GM21515 (cell line): ENCODE results near the gene MAP2.

Experiments used
- ATAC-seq: cut with Tn5 transposase; IDR thresholded peaks from one replicate; pipeline ENCODE4 v1.9.1; 2021; ENCODE audit not compliant: unreplicated experiment

The MAP2 gene

GRCh38 chr2:209690029-209690754, 266.3 kb downstream of the MAP2 start:
- ATAC-seq = no peak

GRCh38 chr2:209694748-209695147, 270.9 kb downstream of the MAP2 start:
- no peak for ATAC-seq

DNA sequence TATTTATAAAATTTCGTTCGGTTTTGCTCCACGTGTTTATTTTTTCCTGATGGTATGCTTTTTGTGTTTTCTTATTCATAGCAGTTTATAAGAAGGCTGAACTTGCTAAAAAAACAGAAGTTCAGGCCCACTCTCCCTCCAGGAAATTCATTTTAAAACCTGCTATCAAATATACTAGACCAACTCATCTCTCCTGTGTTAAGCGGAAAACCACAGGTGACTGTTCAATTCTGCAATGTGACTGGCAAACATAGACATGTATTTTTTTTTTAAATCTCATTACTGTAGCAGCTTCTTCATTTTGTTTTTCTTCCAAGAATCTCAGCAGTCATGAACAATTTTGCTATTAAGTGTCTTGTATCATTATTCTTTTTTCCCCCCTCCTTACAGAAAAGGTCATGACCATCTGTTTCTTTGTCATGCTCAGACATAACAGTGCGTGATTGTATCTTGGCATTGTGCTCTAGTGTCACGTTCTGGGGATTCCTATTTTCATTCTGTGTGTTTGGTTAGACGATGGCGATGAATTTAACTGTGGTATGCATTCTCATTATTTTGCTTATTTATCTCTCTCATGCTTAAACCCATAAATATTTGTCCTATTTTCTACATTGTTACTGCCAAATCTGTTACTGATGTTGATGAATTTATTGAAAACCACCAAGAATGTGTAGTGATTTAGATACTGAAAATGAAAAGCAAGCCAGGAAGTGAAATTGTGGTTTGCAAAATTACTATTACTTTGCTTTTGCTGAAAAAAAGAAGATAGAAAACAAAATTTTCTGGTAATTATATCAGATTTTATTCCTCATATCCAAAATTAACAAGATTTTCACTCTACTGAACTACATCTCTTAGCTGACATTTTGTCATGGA, 273.2 kb downstream of the MAP2 start:
- peak; percentile 70 for ATAC-seq

DNA sequence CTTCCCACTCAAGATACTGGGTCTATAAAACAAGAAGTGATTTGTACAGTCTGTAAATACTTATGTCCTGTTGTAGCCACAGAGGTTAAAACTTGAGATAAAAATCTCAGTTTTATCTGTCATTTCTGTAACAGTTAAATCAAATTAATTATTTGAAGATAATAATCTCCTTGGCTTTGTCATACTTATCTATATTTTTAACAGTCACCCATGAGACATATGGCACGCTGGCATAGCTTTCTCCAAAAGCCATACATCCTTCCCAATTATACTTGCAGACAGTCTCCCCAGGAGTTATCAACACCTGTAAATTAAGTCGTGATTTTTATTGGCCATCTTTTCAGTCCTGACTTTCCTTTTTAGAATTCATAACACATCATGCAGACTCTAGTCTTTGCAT, 278.9 kb downstream of the MAP2 start:
- no peak for ATAC-seq

- no peak for ATAC-seq
Observed at GRCh38 chr2:209713219-209713618, 289.4 kb downstream of the MAP2 start.

- no peak for ATAC-seq
Observed at GRCh38 chr2:209719034-209719433, 295.2 kb downstream of the MAP2 start.

GRCh38 chr2:209721497-209721896, 297.6 kb downstream of the MAP2 start:
- ATAC-seq = no peak

DNA sequence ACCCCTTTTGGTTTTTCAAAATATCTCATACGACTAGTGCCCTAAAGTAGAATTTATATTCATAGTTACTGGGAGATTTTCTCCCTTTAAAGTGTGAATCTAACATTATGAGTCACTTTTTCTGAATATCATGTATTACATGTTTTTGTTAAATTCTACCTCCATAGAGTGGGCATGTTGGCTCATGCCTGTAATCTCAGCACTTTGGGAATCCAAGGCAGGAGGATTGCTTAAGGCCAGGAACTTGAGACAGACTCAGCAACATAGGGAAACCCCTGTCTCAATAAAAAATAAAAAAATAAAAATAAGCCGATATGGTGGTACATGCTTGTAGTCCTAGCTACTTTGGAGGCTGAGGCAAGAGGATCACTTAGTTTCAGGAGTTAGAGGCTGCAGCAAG, 302.5 kb downstream of the MAP2 start:
- ATAC-seq = no peak

DNA sequence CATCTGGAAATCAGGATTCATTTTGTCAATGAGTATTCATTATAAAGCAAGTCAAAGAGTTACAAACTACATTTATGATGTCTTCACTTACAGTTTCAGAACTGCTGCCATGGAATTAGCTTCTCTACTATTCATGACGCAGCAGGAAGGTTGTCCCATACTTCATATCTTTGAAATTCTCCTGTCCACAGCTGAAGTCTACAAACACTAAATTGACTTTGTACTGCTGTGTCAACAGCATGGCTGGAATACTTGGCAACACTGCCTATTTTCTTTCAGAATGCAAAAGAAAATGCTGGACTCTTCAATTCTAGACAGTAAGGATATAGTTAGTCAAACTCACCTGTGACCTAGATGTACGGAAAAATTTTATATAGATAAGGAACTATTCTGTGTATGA, 303.2 kb downstream of the MAP2 start:
- no peak for ATAC-seq

DNA sequence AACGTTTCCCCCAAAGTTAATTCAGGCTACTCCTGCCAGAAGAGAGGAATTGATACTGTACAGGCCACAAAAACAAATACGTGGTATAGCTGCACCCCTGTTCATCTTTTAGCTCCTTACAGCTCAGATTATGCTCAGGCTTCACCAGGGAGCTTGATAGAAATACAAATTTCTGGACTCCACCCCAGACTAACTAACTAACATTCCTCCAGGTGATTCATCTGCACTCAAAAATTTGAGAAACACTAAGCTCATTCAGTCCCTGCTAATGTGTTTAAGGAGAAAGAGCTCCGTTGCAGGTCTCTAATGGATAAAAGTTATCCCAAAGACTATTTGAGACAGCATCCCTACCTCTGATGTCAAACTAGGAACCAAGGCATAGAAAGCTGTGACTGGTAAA, 311.0 kb downstream of the MAP2 start:
- no peak for ATAC-seq

DNA sequence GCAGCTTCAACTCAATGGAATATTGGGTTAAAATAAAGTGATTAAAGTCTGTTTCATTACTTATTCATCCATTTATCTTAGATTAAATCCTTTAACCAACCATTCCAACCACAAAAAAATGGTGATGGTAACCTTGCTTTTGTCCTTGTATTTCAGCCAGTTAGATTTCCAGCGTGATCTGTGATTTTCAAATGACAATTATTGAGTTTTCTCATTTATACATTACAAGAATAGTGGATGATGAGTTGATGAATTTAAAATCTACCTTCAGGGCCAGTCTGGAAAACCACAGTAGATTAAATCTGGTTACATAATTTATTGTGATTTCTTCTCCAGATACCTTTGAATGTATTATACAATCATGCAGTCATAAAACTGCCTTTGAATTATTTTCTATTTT, 318.1 kb downstream of the MAP2 start:
- ATAC-seq = no peak

DNA sequence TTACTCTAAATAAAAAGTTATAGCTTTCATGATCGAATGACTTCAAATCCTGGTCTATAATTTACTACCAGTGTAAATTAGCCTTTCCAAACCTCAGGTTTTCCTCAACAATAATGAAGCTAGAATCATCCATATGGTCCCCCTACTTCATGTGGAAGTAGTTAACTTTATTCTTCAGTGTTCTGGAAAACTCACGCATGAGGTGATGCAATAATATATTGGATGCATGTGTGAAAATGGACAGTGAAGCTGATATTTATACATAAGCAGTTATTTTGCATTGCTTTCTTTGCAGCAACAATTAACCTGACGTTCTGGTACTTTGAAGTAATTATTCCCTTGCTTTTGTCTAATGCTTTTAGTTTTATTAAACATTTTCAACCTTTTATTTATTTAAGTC, 329.2 kb downstream of the MAP2 start:
- ATAC-seq = no peak

DNA sequence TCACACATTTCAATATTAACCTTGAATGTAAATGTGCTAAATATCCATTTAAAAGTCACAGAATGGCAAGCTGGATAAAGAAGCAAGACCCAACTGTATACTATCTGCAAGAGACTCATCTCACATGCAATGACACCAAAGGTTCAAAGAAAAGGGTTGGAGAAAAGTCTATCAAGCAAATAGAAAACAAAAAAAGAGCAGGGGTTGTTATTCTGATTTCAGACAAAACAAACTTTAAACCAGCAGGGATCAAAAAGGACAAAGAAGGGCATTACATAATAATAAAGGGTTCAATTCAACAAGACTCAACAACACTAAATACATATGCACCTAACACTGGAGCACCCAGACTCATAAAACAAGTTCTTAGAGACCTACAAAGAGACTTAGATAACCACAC, 333.3 kb downstream of the MAP2 start:
- ATAC-seq = no peak

DNA sequence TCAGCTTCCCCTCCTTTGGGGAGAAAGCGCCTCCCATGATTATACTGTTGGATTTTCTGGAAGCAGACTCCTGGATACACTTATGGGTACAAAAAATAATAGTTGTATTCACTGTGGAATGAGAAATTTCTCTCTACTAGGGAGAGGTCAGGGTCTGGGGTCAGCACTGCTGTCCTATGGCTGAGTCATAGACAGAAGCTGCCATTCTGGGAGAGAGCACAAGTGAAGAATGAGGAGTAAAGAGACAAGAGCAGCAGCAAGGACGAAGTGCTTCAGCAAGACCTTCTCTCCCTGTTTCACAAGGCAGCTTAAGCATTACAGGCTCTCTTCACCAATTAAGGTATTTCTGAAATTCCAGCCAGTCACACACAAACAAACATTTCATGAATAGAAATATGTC, 337.7 kb downstream of the MAP2 start:
- no peak for ATAC-seq

DNA sequence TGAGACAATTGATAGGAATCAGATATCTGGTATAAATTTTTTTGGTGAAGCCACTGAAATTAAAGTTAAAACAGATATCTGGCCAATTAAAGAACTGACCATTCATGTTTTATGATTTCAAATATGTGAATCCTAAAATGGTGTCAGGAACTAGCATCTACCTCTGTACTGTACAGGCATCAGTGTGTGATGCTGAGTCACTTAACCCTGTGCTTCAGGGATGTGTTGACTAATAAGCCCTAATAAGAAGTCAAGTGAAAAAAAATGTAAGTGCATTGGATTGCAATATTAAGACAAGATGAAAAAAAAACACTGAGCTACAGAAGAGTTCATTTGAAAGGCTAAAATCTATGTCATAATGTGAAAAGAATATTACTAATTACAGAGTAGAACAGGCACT, 338.7 kb downstream of the MAP2 start:
- ATAC-seq = no peak

- ATAC-seq = no peak
Observed at GRCh38 chr2:209763106-209763505, 339.3 kb downstream of the MAP2 start.

DNA sequence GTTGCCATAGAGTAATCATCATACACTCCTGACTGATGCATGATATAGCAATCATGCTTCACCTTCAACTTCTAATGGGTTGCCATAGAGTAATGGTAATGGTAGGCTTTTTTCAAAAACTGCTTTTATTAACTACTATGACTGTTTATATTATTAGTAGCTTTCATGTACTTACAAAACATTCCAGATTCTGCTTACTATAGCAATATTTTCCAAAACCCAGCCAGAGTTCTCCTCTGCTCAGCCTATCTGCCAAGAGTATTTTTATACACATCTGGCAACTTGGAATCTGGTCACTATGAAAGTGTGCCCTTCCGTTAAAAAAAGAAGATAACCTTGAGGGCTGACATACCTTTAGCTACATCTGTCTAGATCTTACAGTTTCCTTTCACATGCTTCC, 342.8 kb downstream of the MAP2 start:
- ATAC-seq = no peak

DNA sequence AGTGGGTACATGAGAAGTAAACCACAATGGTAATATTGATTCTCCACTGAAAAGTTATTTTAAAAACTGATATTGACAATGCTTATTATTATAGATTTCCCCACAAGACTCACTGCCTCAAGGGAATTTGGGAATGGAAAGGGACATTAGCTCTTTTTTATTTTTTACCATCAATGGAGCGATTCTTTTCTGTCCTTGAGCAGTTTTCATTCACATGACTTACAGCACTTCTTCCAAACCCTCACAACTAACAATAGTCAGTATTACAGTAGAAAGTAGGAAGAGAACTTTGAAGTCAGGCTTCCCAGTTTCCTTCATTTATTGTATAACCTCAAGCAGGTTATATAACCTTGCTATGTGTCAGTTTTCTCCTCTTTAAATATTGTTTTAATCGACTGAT, 343.5 kb downstream of the MAP2 start:
- no peak for ATAC-seq

DNA sequence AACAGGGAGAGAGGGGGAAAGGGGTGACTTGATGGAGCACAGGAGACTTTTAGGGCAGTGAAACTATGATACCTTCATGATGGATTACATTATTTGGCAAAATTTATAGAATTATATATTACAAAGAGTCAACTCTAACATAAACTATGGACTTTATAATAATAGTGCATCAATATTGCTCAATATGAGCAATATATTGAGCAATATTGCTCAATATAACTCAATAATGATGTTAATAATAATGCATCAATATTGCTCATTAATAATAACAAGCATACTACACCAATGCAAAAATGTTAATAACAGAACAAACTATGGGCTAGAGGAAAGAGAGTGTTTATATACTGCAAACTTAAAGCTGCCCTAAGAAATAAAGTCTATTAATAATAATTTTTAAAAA, 344.7 kb downstream of the MAP2 start:
- ATAC-seq = no peak

- no peak for ATAC-seq
Observed at GRCh38 chr2:209771474-209772289, 347.8 kb downstream of the MAP2 start, which contains the start of gene UNC80. UNC80 (plus strand) TSS chr2:209771832; CDS start chr2:209772073, 241 bp downstream.

DNA sequence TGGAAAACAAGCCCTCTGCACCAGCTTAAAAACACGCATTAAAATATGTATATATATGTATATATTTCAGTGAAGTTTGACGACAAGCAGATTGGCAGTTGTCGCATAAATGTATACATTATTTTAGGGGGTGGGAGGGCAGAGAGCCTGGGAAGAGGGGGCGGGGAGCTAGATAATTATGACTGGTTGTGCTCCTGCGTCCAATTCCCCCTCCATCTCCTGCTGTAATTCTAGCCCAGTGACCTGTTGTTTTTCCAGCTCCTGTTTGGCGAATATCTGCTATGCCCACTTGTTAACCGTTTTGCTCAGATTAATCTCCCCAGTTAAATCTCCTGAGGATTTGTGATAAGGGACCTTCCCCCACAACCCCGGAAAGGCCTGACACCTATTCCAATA, 348.4 kb downstream of the MAP2 start:
- ATAC-seq = no peak

GRCh38 chr2:209773377-209773776, 349.5 kb downstream of the MAP2 start:
- no peak for ATAC-seq
